K562 (cell line): Measurements from ENCODE around the gene POLD2. TPM values are rescaled to one million over a fixed set of nuclear protein-coding genes. Genes with fewer than 3 reads are reported as not detected.

ENCODE experiments used
- ATAC-seq: fragments of 200-7000 bp; cut with Tn5 transposase; 3 replicates; pipeline ENCODE4 v1.9.1; 2020; ENCODE audit warnings: moderate library complexity
- BruUV-seq: library from RNA; stranded (reverse); fragments of 400-500 nt; replicated peaks from 2 replicates; lab custom pipeline; 2021; lab: Mats Ljungman, UMichigan
- CTCF ChIA-PET: fragments of 300-600 bp; formaldehyde crosslinking; extraction: SDS; loops from one replicate; lab custom pipeline; 2021; ENCODE audit warnings: low intra/inter-chr PET ratio; lab: Yijun Ruan, JAX
- POLR2A ChIA-PET: fragments of 300-600, 350-650 bp; sonication (Branson Sonifier 250); formaldehyde crosslinking; extraction: SDS; loops from one replicate; lab custom pipeline; 2021; ENCODE audit warnings: antibody characterized with exemption, inconsistent platforms; lab: Yijun Ruan, JAX
- DNase-seq, 4 experiments: peaks; one replicate each; pipeline versions ENCODE4 v3.0.0 to v3.0.0-alpha.2; 2011 to 2018; ENCODE audit warnings: low spot score in 3 of 4, mixed read lengths in 3 of 4; ENCODE audit errors: extremely low read depth in 1 of 4
- FAIRE-seq: peaks from 2 replicates; lab custom pipeline; 2011; peaks lifted over from hg19 to GRCh38; lab: Jason Lieb, UNC
- H2AFZ ChIP-seq: 2 replicates; pipeline ENCODE4 v1.6.0; 2011; ENCODE audit warnings: low read depth, low read length, control low read depth, inconsistent platforms
- H3K27ac ChIP-seq: fragments of 200-600 bp; 3 replicates; pipeline ENCODE4 v1.8.0; 2011; ENCODE audit warnings: low read depth, mild to moderate bottlenecking, control low read depth, inconsistent platforms, low read length, moderate library complexity, mixed read lengths; ENCODE audit errors: extremely low read depth
- H3K27me3 ChIP-seq, 2 experiments: fragments of 300-600 bp in 1 of 2; 2 replicates in 1 of 2; 3 replicates in 1 of 2; pipeline versions ENCODE4 v1.6.0 to v1.8.0; 2011; ENCODE audit warnings: inconsistent platforms in 2 of 2, low read length in 2 of 2, mild to moderate bottlenecking in 1 of 2, mixed read lengths in 1 of 2, moderate library complexity in 1 of 2; ENCODE audit not compliant: control insufficient read depth in 2 of 2, insufficient read depth in 2 of 2
- H3K36me3 ChIP-seq: fragments of 300-600 bp; 3 replicates; pipeline ENCODE4 v1.8.0; 2011; ENCODE audit warnings: mild to moderate bottlenecking, low read length, inconsistent platforms; ENCODE audit not compliant: control insufficient read depth, insufficient read depth
- H3K4me1 ChIP-seq, 2 experiments: fragments of 200-600 bp in 1 of 2; replicated peaks in 1 of 2; 2 replicates in 1 of 2; 3 replicates in 1 of 2; pipeline versions ENCODE4 v1.5.1 to v1.8.0; 2011; ENCODE audit warnings: inconsistent platforms in 2 of 2, low read length in 2 of 2, mild to moderate bottlenecking in 1 of 2, mixed read lengths in 1 of 2, moderate library complexity in 1 of 2; ENCODE audit not compliant: control insufficient read depth in 2 of 2, insufficient read depth in 2 of 2
- H3K4me2 ChIP-seq: 2 replicates; pipeline ENCODE4 v1.6.1; 2011; ENCODE audit warnings: low read length, control low read depth, inconsistent platforms, mixed read lengths; ENCODE audit not compliant: insufficient read depth
- H3K4me3 ChIP-seq: fragments of 200-600 bp; sonication (generic), shearing (Covaris generic); 2 replicates; pipeline ENCODE4 v1.5.1; 2016; ENCODE audit warnings: control low read depth, inconsistent platforms
- H3K79me2 ChIP-seq: fragments of 200-600 bp; 3 replicates; pipeline ENCODE4 v1.8.0; 2011; ENCODE audit warnings: low read length, inconsistent platforms; ENCODE audit not compliant: control insufficient read depth, insufficient read depth
- H3K9ac ChIP-seq, 2 experiments: 2 replicates each; pipeline versions ENCODE4 v1.6.0 to v1.6.1; 2011; ENCODE audit warnings: low read depth in 2 of 2, low read length in 2 of 2, control low read depth in 1 of 2, inconsistent platforms in 1 of 2, mild to moderate bottlenecking in 1 of 2, mixed read lengths in 1 of 2; ENCODE audit not compliant: insufficient read depth in 1 of 2
- H3K9me1 ChIP-seq: one replicate; pipeline ENCODE4 v1.6.0; 2011; ENCODE audit warnings: inconsistent platforms, mild to moderate bottlenecking, low read length, moderate library complexity; ENCODE audit not compliant: control insufficient read depth, insufficient read depth
- H3K9me3 ChIP-seq: replicated peaks from 2 replicates; pipeline ENCODE4 v1.5.1; 2011; ENCODE audit warnings: low read depth, low read length, inconsistent platforms; ENCODE audit not compliant: control insufficient read depth, insufficient read depth
- H4K20me1 ChIP-seq: replicated peaks from 2 replicates; pipeline ENCODE4 v1.6.1; 2011; ENCODE audit warnings: low read length, inconsistent platforms, mixed read lengths; ENCODE audit not compliant: control insufficient read depth, insufficient read depth
- FOXK2 ChIP-seq, 2 experiments: fragments of 450-650 bp; IDR thresholded peaks in 1 of 2; conservative IDR thresholded peaks in 1 of 2; 2 replicates each; pipeline ENCODE4 v1.6.1; 2016; ENCODE audit warnings: low read depth in 2 of 2, mild to moderate bottlenecking in 1 of 2
- HDGF ChIP-seq: fragments of 450-650 bp; IDR thresholded peaks from 2 replicates; pipeline ENCODE4 v1.6.1; 2016
- SMARCC2 ChIP-seq: fragments of 450-650 bp; IDR thresholded peaks from 2 replicates; pipeline ENCODE4 v1.6.1; 2017; ENCODE audit warnings: antibody characterized with exemption, moderate library complexity, mild to moderate bottlenecking, low read depth
- XRCC4 ChIP-seq: IDR thresholded peaks from one replicate; pipeline ENCODE4 v1.6.1; 2011; ENCODE audit not compliant: insufficient read depth, insufficient read length; ENCODE audit errors: extremely low read depth
- ZFP36 ChIP-seq: fragments of 150-350 bp; IDR thresholded peaks from 2 replicates; pipeline ENCODE4 v1.6.1; 2018; ENCODE audit warnings: low read length, low read depth; ENCODE audit not compliant: partially characterized antibody
- ZNF274 ChIP-seq: IDR thresholded peaks from 2 replicates; pipeline ENCODE4 v1.6.1; 2011; ENCODE audit warnings: low read depth, mild to moderate bottlenecking, low read length, moderate library complexity, borderline replicate concordance
- ZNF282 ChIP-seq: sonication (generic); formaldehyde crosslinking; IDR thresholded peaks from 2 replicates; pipeline ENCODE4 v1.8.1; 2023; ENCODE audit warnings: missing genetic modification reagents
- WGBS: fragments of 100-300 bp; shearing (Covaris generic); methylation state at CpG from one replicate; pipeline ENCODE4 v1.1.6; 2016; ENCODE audit warnings: low coverage, mixed read lengths; ENCODE audit not compliant: insufficient coverage; ENCODE audit errors: missing lambda C conversion rate; 5-methylcytosine and 5-hydroxymethylcytosine counted together
- in situ Hi-C: fragments of 300-500 bp; cut with MboI; formaldehyde crosslinking; loops from 4 replicates; pipeline ENCODE4 v1.15.0; 2018; ENCODE audit warnings: inconsistent platforms, mixed read lengths
- intact Hi-C: fragments of 100-400 bp; cut with micrococcal nuclease; formaldehyde crosslinking; loops from 2 replicates; pipeline ENCODE4 v1.14.2; 2022
- polyA plus RNA-seq, 8 experiments: library from polyadenylated mRNA; depleted of rRNA in 4 of 8; stranded (reverse) in 5 of 8; unstranded in 3 of 8; fragments of >200 nt; fragmentation: Nextera tagmentation in 2 of 8; fragmentation: Illumina TruSeq in 1 of 8; extraction: Ambion mirVana in 2 of 8; extraction: Trizol in 1 of 8; gene quantifications; 2 replicates each; pipeline versions ENCODE4 v1.2.1 to v1.2.3, GENCODE V29; 2011 to 2014; ENCODE audit warnings: inconsistent platforms in 1 of 8, missing spikeins in 1 of 8
- total RNA-seq, 7 experiments: library from RNA; depleted of rRNA in 6 of 7; stranded (reverse); fragments of >200 nt in 6 of 7; fragmentation: Illumina TruSeq in 2 of 7; extraction: Trizol in 2 of 7; gene quantifications; 2 replicates each; pipeline versions ENCODE4 v1.2.1 to v1.2.3, GENCODE V29; 2011 to 2021; ENCODE audit warnings: low replicate concordance in 1 of 7
- TF ChIP-seq, protein P1 (sequence below), 2 experiments: fragments of 200-800 bp in 1 of 2; sonication (Bioruptor generic) in 1 of 2; sonication (generic) in 1 of 2; formaldehyde crosslinking in 1 of 2; IDR thresholded peaks in 1 of 2; conservative IDR thresholded peaks in 1 of 2; 2 replicates each; pipeline versions ENCODE4 v1.5.0 to v1.6.1; 2016 to 2020; ENCODE audit warnings: missing compliant biosample characterization in 1 of 2, missing genetic modification characterization in 1 of 2, missing genetic modification reagents in 1 of 2

POLD2 gene
- total and polyA plus RNA-seq, 9 of the 15 experiments (the other 6 are each of a cell fraction or from before 2014, with no cell fraction given): 29.7 to 259 (median 225) TPM

DNA sequence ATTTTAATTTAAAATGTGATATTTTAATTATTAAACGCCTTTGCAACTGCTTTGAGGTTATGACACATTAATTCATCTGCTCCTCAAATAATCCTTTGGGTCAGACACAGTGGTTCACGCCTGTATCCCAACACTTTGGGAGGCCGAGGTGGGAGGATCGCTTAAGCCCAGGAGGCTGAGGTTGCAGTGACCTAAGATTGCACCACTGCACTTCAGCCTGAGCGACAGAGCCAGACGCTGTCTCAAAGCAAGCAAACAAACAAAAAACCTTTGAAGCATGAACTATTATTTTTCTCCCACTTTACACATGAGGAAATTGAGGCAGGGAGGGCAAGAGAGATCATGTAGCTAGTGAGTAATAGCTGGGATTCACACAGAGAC lies 1.5 kb upstream of the POLD2 start (continued):
- no peak for TF ChIP-seq SMARCC2
- TF ChIP-seq XRCC4: no peak

- FAIRE-seq: no peak
- H3K4me2 ChIP-seq: peak overlapping the region; percentile 91
- H2AFZ ChIP-seq: 0 out of 2 replicates have a peak overlapping the region, but pooled peaks have one; percentile 82
- H3K27ac ChIP-seq: peak overlapping the region; percentile 88
- H3K4me1 ChIP-seq: peaks cover 14 to 26% of the 10 kb centered on the region in 2 experiments; a peak in 4 of 5 replicates
- in situ Hi-C loops: no loop called here
- BruUV-seq: no TSS peak
- no peak for DNase-seq
- H4K20me1 ChIP-seq: peaks cover under 1% of the 10 kb centered on the region; the same call in 1 of the 2 replicates
- no peaks in the 10 kb centered on the region for H3K9me3 ChIP-seq
- ATAC-seq: no peak
- peak overlapping the region; percentile 85 to 90 for H3K9ac ChIP-seq
- peaks cover 48% of the 10 kb centered on the region for H3K79me2 ChIP-seq
- WGBS: 0% methylated on average over 1 of the region's 1 CpG
- POLR2A ChIA-PET: interaction anchor here (0.7 to 3.4 kb wide), 9 partner anchors 8 to 96 kb away, joined by 3 to 12 read pairs (median 5); no protein-coding TSS in a partner anchor
- H3K4me3 ChIP-seq: peak overlapping the region; percentile 93
- no peaks in the 10 kb centered on the region for H3K27me3 ChIP-seq
- H3K9me1 ChIP-seq: peaks cover 4% of the 10 kb centered on the region
- TF ChIP-seq ZNF274 (no peak), FOXK2 (conservative IDR thresholded peaks at IDR 0.05 in 1 of 2, IDR thresholded peaks at IDR 0.05 in 1 of 2; ENCODE audit: low read depth in 2 of 2) (peak in 1 of 2 experiments; percentile 26; a peak in 1 of 4 replicates), HDGF (0 out of 2 replicates have a peak, but pooled peaks have one; percentile 61), ZFP36 (no peak), ZNF282 (no peak)
- TF ChIP-seq, protein P1, sequence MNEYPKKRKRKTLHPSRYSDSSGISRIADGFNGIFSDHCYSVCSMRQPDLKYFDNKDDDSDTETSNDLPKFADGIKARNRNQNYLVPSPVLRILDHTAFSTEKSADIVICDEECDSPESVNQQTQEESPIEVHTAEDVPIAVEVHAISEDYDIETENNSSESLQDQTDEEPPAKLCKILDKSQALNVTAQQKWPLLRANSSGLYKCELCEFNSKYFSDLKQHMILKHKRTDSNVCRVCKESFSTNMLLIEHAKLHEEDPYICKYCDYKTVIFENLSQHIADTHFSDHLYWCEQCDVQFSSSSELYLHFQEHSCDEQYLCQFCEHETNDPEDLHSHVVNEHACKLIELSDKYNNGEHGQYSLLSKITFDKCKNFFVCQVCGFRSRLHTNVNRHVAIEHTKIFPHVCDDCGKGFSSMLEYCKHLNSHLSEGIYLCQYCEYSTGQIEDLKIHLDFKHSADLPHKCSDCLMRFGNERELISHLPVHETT (CRISPR knock-in tag; conservative IDR thresholded peaks at IDR 0.05 in 1 of 2, IDR thresholded peaks at IDR 0.05 in 1 of 2): 0 out of 4 replicates have a peak, but pooled peaks of 1 of the 2 experiments have one; percentile 43
- TF ChIP-seq, all 486 proteins: peak for 3
- peaks cover 48% of the 10 kb centered on the region for H3K36me3 ChIP-seq
- intact Hi-C loops: no loop called here
- CTCF ChIA-PET: no interaction called here
Measured at GRCh38 chr7:44122529-44122928, 819 bp downstream of the POLD2 start.
